ENCODE data around the gene BICRA.

The BICRA gene

GRCh38 chr19:47608969-47609905, at the start of gene BICRA:
Gene BICRA, plus strand, starts transcription at chr19:47609134. Its CDS starts 64,441 bp downstream, at chr19:47673575.
- TF ChIP-seq, protein P1, sequence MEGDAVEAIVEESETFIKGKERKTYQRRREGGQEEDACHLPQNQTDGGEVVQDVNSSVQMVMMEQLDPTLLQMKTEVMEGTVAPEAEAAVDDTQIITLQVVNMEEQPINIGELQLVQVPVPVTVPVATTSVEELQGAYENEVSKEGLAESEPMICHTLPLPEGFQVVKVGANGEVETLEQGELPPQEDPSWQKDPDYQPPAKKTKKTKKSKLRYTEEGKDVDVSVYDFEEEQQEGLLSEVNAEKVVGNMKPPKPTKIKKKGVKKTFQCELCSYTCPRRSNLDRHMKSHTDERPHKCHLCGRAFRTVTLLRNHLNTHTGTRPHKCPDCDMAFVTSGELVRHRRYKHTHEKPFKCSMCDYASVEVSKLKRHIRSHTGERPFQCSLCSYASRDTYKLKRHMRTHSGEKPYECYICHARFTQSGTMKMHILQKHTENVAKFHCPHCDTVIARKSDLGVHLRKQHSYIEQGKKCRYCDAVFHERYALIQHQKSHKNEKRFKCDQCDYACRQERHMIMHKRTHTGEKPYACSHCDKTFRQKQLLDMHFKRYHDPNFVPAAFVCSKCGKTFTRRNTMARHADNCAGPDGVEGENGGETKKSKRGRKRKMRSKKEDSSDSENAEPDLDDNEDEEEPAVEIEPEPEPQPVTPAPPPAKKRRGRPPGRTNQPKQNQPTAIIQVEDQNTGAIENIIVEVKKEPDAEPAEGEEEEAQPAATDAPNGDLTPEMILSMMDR (IDR thresholded peaks at IDR 0.05; ENCODE audit: extremely low read depth, missing control alignments) = no peak
- DNase-seq (ENCODE audit: low spot score) = peak; percentile 93

DNA sequence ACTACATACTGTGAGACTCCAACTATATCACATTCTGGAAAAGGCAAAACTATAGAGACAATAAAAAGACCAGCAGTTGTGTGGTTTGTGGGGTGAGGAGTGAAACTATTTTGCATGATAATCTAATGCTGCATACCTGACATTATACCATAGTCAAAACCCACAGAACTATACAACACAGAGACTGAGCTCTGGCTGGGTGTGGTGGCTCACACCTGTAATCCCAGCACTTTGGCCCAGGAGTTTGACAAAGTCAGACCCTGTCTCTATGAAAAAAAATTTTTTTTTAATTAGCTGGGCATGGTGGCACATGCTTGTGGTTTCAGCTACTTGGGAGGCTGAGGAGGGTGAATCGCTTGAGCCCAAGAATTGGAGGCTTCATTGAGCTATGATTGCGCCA, 47.9 kb upstream of the BICRA start:
- TF ChIP-seq, protein P1 (IDR thresholded peaks at IDR 0.05; ENCODE audit: extremely low read depth, missing control alignments) = no peak
- DNase-seq (ENCODE audit: low spot score) = no peak

- TF ChIP-seq, protein P1 (IDR thresholded peaks at IDR 0.05; ENCODE audit: extremely low read depth, missing control alignments) = no peak
- no peak for DNase-seq (ENCODE audit: low spot score)
Observed at GRCh38 chr19:47561440-47562057, 47.4 kb upstream of the BICRA start.

DNA sequence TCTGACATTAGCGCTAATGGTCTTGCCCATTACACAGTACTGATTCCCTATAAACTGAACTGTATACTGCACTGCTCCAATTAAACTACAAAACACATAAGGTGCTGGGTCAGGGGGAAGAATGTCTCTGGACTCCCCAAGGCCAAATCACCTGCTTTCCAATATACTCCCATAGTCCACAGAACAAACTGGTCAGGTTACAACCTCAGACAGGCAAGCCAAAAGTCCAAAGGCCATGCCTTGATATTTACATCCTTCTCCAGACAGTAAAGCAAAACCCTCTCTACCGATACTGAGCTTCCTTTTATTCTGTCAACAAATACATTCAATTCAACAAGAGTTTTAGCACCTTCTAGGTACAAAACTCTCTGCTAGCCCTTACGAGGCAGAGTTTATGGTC, 44.9 kb upstream of the BICRA start:
- TF ChIP-seq, protein P1 (IDR thresholded peaks at IDR 0.05; ENCODE audit: extremely low read depth, missing control alignments) = no peak
- no peak for DNase-seq (ENCODE audit: low spot score)

GRCh38 chr19:47569331-47569730, 39.6 kb upstream of the BICRA start:
- TF ChIP-seq, protein P1 (IDR thresholded peaks at IDR 0.05; ENCODE audit: extremely low read depth, missing control alignments) = no peak
- no peak for DNase-seq (ENCODE audit: low spot score)

GRCh38 chr19:47572635-47573034, 36.3 kb upstream of the BICRA start:
- DNase-seq (ENCODE audit: low spot score) = no peak
- TF ChIP-seq, protein P1 (IDR thresholded peaks at IDR 0.05; ENCODE audit: extremely low read depth, missing control alignments) = no peak
